BJ (cell line): ENCODE measurements around the gene JAM3. TPM values are rescaled to one million over a fixed set of nuclear protein-coding genes. Genes with fewer than 3 reads are reported as not detected.

ENCODE experiments used
- CTCF ChIA-PET: fragments of 350-600 bp; formaldehyde crosslinking; extraction: SDS; loops from one replicate; lab custom pipeline; 2021; ENCODE audit warnings: antibody characterized with exemption, inconsistent platforms; lab: Yijun Ruan, JAX
- POLR2A ChIA-PET: fragments of 300-600 bp; sonication (Branson Sonifier 250); formaldehyde crosslinking; extraction: SDS; loops from one replicate; lab custom pipeline; 2021; ENCODE audit warnings: antibody characterized with exemption; lab: Charles Lee
- DNase-seq: peaks from one replicate; pipeline ENCODE4 v3.0.0-alpha.2; 2011; ENCODE audit warnings: low read depth
- H3K27me3 ChIP-seq: 2 replicates; pipeline ENCODE4 v1.6.0; 2011; ENCODE audit warnings: low read length; ENCODE audit not compliant: control insufficient read depth, insufficient read depth
- H3K36me3 ChIP-seq: 2 replicates; pipeline ENCODE4 v1.5.1; 2011; ENCODE audit warnings: low read length; ENCODE audit not compliant: control insufficient read depth, insufficient read depth
- H3K4me3 ChIP-seq: 2 replicates; pipeline ENCODE4 v1.5.1; 2011; ENCODE audit warnings: low read depth, mild to moderate bottlenecking, control low read depth, low read length
- polyA plus RNA-seq: library from polyadenylated mRNA; depleted of rRNA; stranded (reverse); fragments of >200 nt; gene quantifications from 2 replicates; pipeline ENCODE4 v1.2.3, GENCODE V29; 2011
- TF ChIP-seq, protein P1 (sequence below): IDR thresholded peaks from 2 replicates; pipeline ENCODE4 v1.5.1; 2011; ENCODE audit warnings: low read depth, mild to moderate bottlenecking, control low read depth, inconsistent platforms, low read length, moderate library complexity; ENCODE audit not compliant: insufficient read depth

JAM3 gene
- polyA plus RNA-seq, 1 experiment: 42.3 TPM

DNA sequence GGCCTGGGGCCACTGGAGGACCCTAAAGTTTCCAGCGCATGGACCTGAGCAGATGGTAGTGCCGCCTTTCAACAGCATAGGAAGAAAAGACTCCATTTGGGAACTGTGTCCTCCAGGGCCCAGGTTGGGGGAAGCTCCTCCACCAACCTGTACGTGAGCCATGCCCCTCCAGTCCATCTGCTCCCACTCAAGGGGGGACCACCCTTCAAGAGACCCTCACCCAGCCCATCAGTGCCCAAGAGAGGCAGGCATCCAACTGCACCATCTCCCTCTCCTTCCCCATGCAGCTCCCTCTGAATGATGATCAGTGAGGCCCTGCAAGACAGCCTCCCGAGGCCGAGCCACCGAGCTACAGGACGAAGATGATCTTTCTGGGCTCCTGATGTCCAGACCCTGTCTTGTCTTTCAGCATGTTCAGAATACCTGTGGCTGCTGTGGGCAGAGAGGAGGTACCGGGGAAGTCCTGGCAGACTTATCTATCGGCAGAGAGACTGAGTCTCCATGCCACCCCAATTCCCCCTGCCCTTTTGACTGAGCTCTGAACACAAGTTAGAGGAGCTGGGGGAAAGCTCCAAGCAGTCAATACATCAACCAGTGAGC lies 25.0 kb upstream of the JAM3 start:
- ChIA-PET POLR2A (no interaction called here), CTCF (interaction anchor here (1.2 to 1.6 kb wide), 2 partner anchors 25 to 163 kb away, joined by 4 read pairs; partner anchors contain the start of gene JAM3)
- H3K27me3 ChIP-seq: peaks cover 2% of the 10 kb centered on the region; the same call in 1 of the 2 replicates
- TF ChIP-seq, protein P1, sequence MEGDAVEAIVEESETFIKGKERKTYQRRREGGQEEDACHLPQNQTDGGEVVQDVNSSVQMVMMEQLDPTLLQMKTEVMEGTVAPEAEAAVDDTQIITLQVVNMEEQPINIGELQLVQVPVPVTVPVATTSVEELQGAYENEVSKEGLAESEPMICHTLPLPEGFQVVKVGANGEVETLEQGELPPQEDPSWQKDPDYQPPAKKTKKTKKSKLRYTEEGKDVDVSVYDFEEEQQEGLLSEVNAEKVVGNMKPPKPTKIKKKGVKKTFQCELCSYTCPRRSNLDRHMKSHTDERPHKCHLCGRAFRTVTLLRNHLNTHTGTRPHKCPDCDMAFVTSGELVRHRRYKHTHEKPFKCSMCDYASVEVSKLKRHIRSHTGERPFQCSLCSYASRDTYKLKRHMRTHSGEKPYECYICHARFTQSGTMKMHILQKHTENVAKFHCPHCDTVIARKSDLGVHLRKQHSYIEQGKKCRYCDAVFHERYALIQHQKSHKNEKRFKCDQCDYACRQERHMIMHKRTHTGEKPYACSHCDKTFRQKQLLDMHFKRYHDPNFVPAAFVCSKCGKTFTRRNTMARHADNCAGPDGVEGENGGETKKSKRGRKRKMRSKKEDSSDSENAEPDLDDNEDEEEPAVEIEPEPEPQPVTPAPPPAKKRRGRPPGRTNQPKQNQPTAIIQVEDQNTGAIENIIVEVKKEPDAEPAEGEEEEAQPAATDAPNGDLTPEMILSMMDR: no peak
- H3K36me3 ChIP-seq: no peaks in the 10 kb centered on the region
- H3K4me3 ChIP-seq: no peak overlapping the region
- DNase-seq: no peak

GRCh38 chr11:134044514-134045284 lies 24.2 kb upstream of the JAM3 start:
- DNase-seq: no peak
- ChIA-PET CTCF (interaction anchor here (0.9 to 3.4 kb wide), 4 partner anchors 24 to 162 kb away, joined by 3 to 16 read pairs (median 4); partner anchors contain the start of gene JAM3), POLR2A (no interaction called here)
- no peak overlapping the region for H3K4me3 ChIP-seq
- peaks cover 3% of the 10 kb centered on the region; the same call in 1 of the 2 replicates for H3K27me3 ChIP-seq
- no peaks in the 10 kb centered on the region for H3K36me3 ChIP-seq
- TF ChIP-seq, protein P1: no peak

DNA sequence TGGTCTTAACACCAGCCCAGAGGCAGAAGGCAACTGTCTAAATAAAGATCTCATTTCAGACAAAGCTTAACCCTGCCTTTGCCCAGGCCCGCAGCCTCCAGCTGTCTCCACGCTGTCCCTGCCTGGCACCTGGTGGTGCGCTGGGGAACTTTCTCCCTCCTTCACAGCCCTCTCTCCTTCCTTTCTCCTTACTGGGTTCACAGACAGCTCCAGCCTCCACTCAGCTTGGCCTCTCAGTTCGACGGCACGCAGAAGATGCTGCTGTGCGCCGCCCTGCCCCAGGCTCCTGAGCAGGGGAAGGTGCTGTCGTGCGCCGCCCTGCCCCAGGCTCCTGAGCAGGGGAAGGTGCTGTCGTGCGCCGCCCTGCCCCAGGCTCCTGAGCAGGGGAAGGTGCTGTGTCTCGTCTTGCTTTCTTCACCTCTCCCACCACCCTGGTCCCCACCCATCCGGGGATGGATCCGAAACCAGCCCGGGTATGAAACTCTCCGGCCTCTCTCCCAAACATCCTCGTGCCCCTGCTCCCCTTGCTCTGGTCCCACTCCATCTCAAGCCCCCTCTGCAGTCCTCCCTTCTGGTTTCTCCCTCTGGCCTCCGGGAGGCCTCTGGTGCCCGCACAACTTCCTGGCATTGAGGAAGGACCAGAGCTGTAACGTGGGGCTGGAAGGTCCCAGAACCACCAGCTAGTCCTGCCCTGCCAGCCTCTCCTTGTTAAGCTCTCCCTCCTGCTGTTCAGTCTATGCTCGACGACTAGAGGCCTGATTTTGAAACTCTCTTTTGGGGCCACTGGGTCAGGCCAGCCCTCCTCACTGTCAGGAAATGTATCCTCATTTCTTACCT lies 22.9 kb upstream of the JAM3 start:
- CTCF ChIA-PET: interaction anchor here (0.9 to 7.1 kb wide), 6 partner anchors 8 to 118 kb away, joined by 3 to 80 read pairs (median 4); no protein-coding TSS in a partner anchor
- no peak for DNase-seq
- Histone ChIP-seq H3K36me3 (no peaks in the 10 kb centered on the region), H3K27me3 (peaks cover 2% of the 10 kb centered on the region; the same call in 1 of the 2 replicates), H3K4me3 (no peak overlapping the region)
- TF ChIP-seq, protein P1: peak; percentile 44
- POLR2A ChIA-PET: no interaction called here

DNA sequence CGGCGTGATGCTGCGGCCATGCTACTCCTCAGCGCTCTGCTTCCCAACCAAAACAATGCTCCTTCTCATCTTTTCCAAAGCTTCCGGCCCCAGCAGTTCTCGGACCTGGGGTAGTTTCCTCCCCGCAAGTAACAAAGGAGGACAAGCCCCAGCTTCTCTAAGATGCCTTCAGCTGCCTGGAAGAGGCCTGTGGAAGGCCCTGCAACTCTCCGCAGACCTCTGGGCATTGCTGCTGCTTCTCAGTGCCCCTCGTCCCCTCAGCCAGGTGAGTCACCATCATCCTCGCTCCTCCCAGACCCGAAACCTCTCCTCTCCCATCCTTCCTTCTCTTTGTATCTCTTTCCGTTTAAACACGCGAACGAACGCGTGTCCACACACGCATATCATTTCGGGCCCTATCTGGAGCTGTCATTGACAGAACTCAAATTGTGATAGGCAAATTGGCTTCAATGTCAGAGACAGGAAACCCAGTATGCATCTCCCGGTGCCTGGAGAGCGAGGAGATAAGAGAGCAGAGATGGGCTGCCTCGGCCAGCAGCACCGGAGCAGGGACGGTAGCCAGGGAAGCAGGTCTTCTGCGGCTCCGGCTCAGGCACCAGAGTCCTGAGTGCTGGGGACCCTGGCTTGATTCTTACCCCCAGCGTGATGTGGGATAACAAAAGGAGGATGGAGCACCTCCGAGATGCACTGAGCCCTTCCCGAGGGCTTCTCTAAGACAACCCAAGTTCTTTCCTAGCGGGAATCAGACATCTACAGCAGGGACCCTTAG lies 22.0 kb upstream of the JAM3 start:
- Histone ChIP-seq H3K36me3 (no peaks in the 10 kb centered on the region), H3K27me3 (peaks cover 2% of the 10 kb centered on the region; the same call in 1 of the 2 replicates), H3K4me3 (no peak overlapping the region)
- ChIA-PET POLR2A (interaction anchor here (0.6 kb wide), 1 partner anchor 115 kb away, joined by 3 read pairs; no protein-coding TSS in a partner anchor), CTCF (interaction anchor here (0.9 to 7.1 kb wide), 8 partner anchors 8 to 119 kb away, joined by 3 to 80 read pairs (median 4); no protein-coding TSS in a partner anchor)
- TF ChIP-seq, protein P1: no peak
- DNase-seq: no peak
